Measurements from ENCODE around the gene PKNOX2.

Gene PKNOX2

DNA sequence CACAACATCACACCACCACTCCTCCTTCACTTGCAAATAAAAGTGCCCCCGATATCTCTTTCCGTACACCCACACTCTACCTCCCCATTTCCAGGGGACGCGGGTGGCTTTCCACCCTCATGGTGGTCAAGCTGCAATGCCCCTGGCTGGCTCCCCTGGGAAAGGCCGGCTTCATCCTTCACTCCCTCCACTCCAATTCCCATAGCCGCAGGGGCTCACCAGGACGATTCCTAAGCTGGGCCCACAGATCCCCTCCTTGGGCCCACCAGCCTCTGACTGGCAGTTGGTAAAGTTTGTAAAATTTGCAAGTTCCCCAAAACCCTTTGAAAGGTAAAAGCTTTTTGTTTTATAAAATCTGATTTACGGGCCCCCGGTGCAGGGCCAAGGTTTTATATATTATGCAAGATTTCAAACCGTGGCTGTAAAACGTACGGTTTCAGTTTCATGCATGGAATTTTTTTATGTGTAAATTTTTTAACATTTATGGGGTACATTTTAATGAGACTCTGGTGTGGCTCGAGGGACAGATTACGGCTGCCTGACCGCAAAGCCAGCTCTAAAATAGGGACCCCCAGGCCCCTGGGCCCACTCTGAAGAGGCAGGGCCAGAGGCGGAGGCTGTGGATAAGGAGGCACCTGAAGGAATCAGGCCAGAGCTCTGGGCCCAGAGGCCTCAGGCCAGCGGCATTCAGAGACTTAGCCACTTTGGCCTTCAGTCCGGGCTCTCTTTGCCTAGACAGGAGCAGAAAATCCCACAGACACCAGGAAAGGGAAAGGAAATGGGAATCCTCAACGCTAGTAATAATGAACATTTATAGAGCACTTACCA is 225.0 kb downstream of the PKNOX2 start:
- DNase-seq = no peak

DNA sequence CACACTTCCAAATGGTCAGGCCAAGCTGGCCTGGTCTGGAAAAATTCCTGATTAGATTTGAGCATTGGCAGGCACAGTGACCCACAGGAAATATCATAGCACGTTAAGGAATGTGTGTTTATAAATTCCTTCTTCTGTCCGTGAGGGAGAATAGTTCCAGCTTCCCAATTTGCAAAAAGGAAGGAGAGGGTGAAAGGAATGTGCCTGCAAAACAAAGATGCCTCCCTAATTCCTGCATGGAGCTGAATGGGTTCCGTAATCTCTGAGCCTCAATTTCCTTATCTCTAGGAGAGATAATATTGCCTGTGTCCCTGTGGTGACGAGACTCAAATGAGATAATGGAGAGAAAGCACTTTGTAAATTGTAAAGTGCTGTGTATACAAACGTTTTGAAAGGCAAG is 226.4 kb downstream of the PKNOX2 start:
- DNase-seq = no peak

GRCh38 chr11:125393331-125393730 is 228.8 kb downstream of the PKNOX2 start:
- no peak for DNase-seq

- DNase-seq = no peak
Observed at GRCh38 chr11:125394296-125394695, 229.7 kb downstream of the PKNOX2 start.

- DNase-seq = no peak
Observed at GRCh38 chr11:125397421-125397820, 232.9 kb downstream of the PKNOX2 start.

DNA sequence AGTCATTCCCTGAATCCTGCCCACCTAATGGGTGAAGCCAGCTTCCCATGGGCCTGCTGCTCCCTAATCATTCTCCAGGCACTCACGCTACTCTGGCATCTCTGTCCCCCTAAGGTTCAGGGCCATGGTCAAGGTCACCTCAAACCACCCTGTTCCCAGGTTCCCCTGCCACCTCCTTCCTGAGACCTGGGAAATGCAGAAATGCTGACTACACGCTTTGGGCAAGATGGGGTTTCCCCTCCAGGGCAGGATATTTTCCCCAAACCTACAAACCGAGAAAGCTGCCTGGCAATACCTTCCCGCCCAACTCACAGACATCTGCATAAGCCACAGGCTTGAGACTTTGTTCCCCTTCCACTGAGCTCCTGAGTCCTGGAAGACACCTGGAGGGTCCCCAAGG is 233.9 kb downstream of the PKNOX2 start:
- DNase-seq = no peak

DNA sequence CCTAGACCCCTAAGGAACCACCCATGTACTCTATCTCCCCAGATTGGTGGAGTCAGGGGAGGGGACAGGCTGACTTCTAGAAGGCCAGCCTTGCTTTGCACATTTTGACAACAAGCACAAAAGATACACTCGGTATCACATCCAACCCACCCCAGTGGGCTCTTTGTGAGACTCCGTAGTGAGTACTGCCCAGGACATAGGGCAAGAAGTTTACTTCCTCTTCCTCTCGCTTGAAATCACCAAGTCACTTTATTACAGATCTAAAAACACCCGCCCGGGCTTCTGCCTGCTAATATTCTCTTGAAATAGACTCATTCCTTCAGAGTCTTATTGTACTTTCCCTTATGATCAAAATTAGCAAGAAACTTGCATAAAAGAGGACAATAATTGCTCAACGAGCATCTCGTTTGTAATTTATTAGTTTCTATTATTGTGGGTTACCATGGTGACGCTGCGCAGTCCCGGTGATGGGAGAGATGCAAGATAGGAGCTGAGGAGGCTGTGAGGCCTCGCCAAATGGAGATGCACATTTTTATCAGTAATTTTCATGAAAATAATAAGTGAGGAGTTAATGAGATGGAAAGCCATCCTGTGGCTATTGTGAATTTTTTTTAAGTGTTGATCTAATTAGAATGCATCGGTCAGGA is 234.6 kb downstream of the PKNOX2 start:
- DNase-seq = no peak

- DNase-seq = no peak
Observed at GRCh38 chr11:125399945-125400344, 235.4 kb downstream of the PKNOX2 start.

- DNase-seq = no peak
Observed at GRCh38 chr11:125401235-125401634, 236.7 kb downstream of the PKNOX2 start.

- no peak for DNase-seq
Observed at GRCh38 chr11:125401746-125402145, 237.2 kb downstream of the PKNOX2 start.

GRCh38 chr11:125402435-125402834 is 237.9 kb downstream of the PKNOX2 start:
- no peak for DNase-seq

- no peak for DNase-seq
Observed at GRCh38 chr11:125404157-125404810, 239.7 kb downstream of the PKNOX2 start.

GRCh38 chr11:125404811-125405790 is 240.6 kb downstream of the PKNOX2 start:
- DNase-seq = peak; percentile 68

- no peak for DNase-seq
Observed at GRCh38 chr11:125407046-125407445, 242.5 kb downstream of the PKNOX2 start.

GRCh38 chr11:125408311-125408711 is 243.8 kb downstream of the PKNOX2 start:
- DNase-seq = no peak

- no peak for DNase-seq
Observed at GRCh38 chr11:125410091-125410490, 245.5 kb downstream of the PKNOX2 start.

DNA sequence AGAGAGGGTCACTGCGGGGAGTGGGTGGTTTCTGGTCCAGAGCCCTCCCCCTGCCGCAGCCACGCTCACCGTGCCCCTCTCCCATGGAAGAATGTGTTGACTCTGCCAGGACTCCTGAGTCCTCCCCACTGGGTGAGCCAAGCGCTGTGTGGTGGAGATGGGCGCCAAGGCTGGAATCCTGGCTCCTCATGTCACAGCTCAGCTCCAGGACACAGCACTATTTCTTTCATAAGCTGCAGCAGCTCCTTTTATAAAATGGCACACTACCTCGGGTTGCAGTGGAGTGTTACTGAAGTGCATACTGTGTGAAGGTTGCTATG is 247.6 kb downstream of the PKNOX2 start:
- no peak for DNase-seq

DNA sequence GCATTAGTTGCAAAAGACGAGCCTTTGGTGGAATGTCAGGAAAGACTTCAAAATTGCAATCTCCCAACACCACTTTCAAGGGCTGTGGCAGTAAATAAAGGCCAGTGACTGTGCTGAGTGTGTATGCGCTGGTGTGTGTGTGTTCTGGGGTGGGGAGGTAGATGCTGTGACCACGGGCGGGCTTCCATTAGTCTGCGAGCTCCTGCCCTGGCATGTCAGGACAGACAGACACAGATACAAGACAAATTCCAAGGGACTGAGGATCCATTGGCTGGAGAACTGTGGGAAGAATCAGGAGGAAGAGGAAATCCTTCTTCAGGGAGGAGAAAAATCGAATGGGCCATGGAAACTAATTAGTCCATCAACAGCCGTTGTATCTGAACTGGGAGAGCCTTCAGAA is 248.0 kb downstream of the PKNOX2 start:
- DNase-seq = no peak

GRCh38 chr11:125413226-125413625 is 248.7 kb downstream of the PKNOX2 start:
- no peak for DNase-seq

- no peak for DNase-seq
Observed at GRCh38 chr11:125414121-125414520, 249.6 kb downstream of the PKNOX2 start.

DNA sequence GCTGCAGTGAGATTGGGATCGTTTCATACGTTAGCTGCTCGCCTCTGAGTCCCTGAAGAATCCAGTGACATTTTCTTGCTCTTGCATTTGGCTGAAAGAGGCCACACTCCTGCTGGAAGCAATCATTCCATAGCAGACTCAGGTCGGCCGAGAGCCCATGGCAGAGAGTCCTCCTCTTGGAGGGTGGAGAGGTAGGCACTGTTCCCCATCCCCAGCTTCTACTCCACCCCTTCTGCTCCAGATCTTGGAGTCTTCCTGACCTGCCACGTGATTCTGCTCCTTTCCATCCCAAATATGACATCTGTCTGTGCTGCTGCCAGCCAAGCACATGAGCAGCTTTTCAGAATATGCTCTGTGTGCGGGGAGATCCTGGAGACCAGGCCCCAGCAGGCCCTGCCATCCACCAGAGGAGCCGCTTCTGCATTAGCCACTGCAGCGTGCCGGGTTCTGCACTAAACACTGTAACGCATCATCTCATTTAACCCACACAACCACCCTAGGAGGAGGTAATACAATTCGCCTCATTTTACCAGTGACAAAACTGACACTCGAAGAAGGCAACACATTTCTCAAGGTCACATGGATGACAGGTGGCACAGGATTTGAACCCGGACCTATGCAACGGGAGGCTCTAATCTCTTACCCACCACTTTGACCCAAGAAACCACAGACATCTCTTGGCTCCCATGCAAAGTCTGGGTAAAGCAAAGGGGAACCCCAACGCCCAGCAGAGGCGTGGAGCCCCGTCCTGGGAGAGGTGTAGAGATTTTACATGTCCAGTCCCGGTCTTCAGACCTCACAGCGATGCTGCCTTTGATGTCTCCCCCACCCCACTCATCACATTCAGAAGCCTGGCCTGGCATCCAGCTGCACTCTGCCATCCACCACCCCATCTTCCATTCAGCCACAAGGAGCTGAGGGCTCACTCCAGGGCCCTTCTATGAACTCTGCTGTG is 252.7 kb downstream of the PKNOX2 start:
- no peak for DNase-seq

- no peak for DNase-seq
Observed at GRCh38 chr11:125418396-125418795, 253.8 kb downstream of the PKNOX2 start.
